CD14-positive monocyte (primary cell): ENCODE data around the gene PARP2. TPM values are rescaled to one million over a fixed set of nuclear protein-coding genes. Genes with fewer than 3 reads are reported as not detected.
A peak's percentile ranks its signal among the peaks of the same experiment; 100 is the strongest.

Experiments used
- DNase-seq, 3 donors: peaks; one replicate each; pipeline ENCODE4 v3.0.0-alpha.2; 2011 to 2022
- H2AFZ ChIP-seq: 2 replicates; pipeline ENCODE4 v1.6.0; 2012; ENCODE audit warnings: mild to moderate bottlenecking, low read depth, low read length, inconsistent platforms; ENCODE audit not compliant: insufficient read depth, poor library complexity, severe bottlenecking
- H3K27ac ChIP-seq, 2 donors: 1 replicate in 1 of 2; 2 replicates in 1 of 2; pipeline ENCODE4 v1.5.1; 2012 to 2013; ENCODE audit warnings: low read length in 2 of 2, control low read depth in 1 of 2, inconsistent platforms in 1 of 2, low read depth in 1 of 2, mild to moderate bottlenecking in 1 of 2
- H3K27me3 ChIP-seq, 2 donors: one replicate each; pipeline versions ENCODE4 v1.6.0 to v1.6.1; 2011 to 2013; ENCODE audit warnings: low read length in 2 of 2; ENCODE audit not compliant: control insufficient read depth in 2 of 2, insufficient read depth in 2 of 2
- H3K36me3 ChIP-seq, 2 donors: replicated peaks in 1 of 2; 1 replicate in 1 of 2; 2 replicates in 1 of 2; pipeline versions ENCODE4 v1.5.1 to v1.6.1; 2012 to 2013; ENCODE audit warnings: low read length in 2 of 2, control low read depth in 1 of 2, inconsistent platforms in 1 of 2, mild to moderate bottlenecking in 1 of 2; ENCODE audit not compliant: insufficient read depth in 2 of 2, control insufficient read depth in 1 of 2
- H3K4me1 ChIP-seq, 2 donors: 1 replicate in 1 of 2; 2 replicates in 1 of 2; pipeline versions ENCODE4 v1.5.1 to v1.6.1; 2012 to 2013; ENCODE audit warnings: low read length in 2 of 2, control low read depth in 1 of 2, inconsistent platforms in 1 of 2, mild to moderate bottlenecking in 1 of 2, moderate library complexity in 1 of 2; ENCODE audit not compliant: insufficient read depth in 2 of 2, control insufficient read depth in 1 of 2
- H3K4me2 ChIP-seq: replicated peaks from 2 replicates; pipeline ENCODE3; 2012; ENCODE audit warnings: low read length, moderate library complexity, mild to moderate bottlenecking; ENCODE audit not compliant: poor library complexity, severe bottlenecking; ENCODE audit errors: extremely low read depth
- H3K4me3 ChIP-seq, 3 experiments: fragments of 200-600 bp in 1 of 3; sonication (generic) in 1 of 3; replicated peaks in 1 of 3; 1 replicate in 2 of 3; 2 replicates in 1 of 3; pipeline ENCODE4 v1.5.1; 2011 to 2013; ENCODE audit warnings: low read length in 3 of 3, mild to moderate bottlenecking in 3 of 3, control low read depth in 2 of 3, low read depth in 2 of 3, inconsistent platforms in 1 of 3, moderate library complexity in 1 of 3
- H3K79me2 ChIP-seq: 2 replicates; pipeline ENCODE4 v1.6.0; 2012; ENCODE audit warnings: mild to moderate bottlenecking, control low read depth, inconsistent platforms, low read length, moderate library complexity; ENCODE audit not compliant: insufficient read depth
- H3K9ac ChIP-seq: 2 replicates; pipeline ENCODE4 v1.6.0; 2017; ENCODE audit warnings: low read length, mild to moderate bottlenecking; ENCODE audit not compliant: insufficient read depth, poor library complexity, severe bottlenecking
- H3K9me3 ChIP-seq, 2 donors: replicated peaks in 1 of 2; 1 replicate in 1 of 2; 2 replicates in 1 of 2; pipeline versions ENCODE4 v1.5.1 to v1.6.1; 2012 to 2013; ENCODE audit warnings: low read length in 2 of 2, control low read depth in 1 of 2; ENCODE audit not compliant: control insufficient read depth in 1 of 2, insufficient read depth in 1 of 2
- H4K20me1 ChIP-seq: 2 replicates; pipeline ENCODE4 v1.6.0; 2012; ENCODE audit warnings: mild to moderate bottlenecking, low read length, control low read depth, moderate library complexity; ENCODE audit not compliant: insufficient read depth
- H3K27ac Mint-ChIP-seq, 7 donors: one replicate each; pipeline ENCODE4 v1.8.0; 2020; ENCODE audit warnings: mild to moderate bottlenecking in 7 of 7, mixed read lengths in 7 of 7, moderate library complexity in 6 of 7, inconsistent platforms in 2 of 7
- H3K27me3 Mint-ChIP-seq, 3 donors: one replicate each; pipeline ENCODE4 v1.8.0; 2021 to 2022; ENCODE audit warnings: low read depth in 3 of 3, mild to moderate bottlenecking in 3 of 3, mixed read lengths in 3 of 3, moderate library complexity in 3 of 3, inconsistent platforms in 1 of 3
- H3K36me3 Mint-ChIP-seq, 2 donors: one replicate each; pipeline ENCODE4 v1.8.0; 2020; ENCODE audit warnings: mixed read lengths in 2 of 2, inconsistent platforms in 1 of 2, mild to moderate bottlenecking in 1 of 2
- H3K4me1 Mint-ChIP-seq: one replicate; pipeline ENCODE4 v1.8.0; 2020; ENCODE audit warnings: mild to moderate bottlenecking, mixed read lengths
- H3K4me3 Mint-ChIP-seq, 2 donors: one replicate each; pipeline ENCODE4 v1.8.0; 2020; ENCODE audit warnings: mild to moderate bottlenecking in 2 of 2, mixed read lengths in 2 of 2, moderate library complexity in 1 of 2
- H3K9me3 Mint-ChIP-seq, 7 donors: one replicate each; pipeline ENCODE4 v1.8.0; 2020 to 2022; ENCODE audit warnings: mixed read lengths in 7 of 7, mild to moderate bottlenecking in 6 of 7, moderate library complexity in 6 of 7, inconsistent platforms in 2 of 7
- CTCF ChIP-seq: fragments of 200-600 bp; IDR thresholded peaks from one replicate; pipeline ENCODE4 v1.8.0; 2022; ENCODE audit warnings: antibody characterized with exemption, mild to moderate bottlenecking
- WGBS: methylation state at CpG from one replicate; pipeline ENCODE4 v1.1.5; 2013; ENCODE audit warnings: missing lambda C conversion rate; ENCODE audit not compliant: insufficient coverage; 5-methylcytosine and 5-hydroxymethylcytosine counted together
- intact Hi-C, 2 donors: fragments of 100-400 bp; cut with micrococcal nuclease; formaldehyde crosslinking; loops; one replicate each; pipeline versions ENCODE4 v1.15.0 to v1.15.1; 2023
- polyA plus RNA-seq, 3 donors: library from polyadenylated mRNA; depleted of rRNA in 1 of 3; unstranded in 2 of 3; stranded (reverse) in 1 of 3; fragments of 300-500 nt in 2 of 3; fragments of >200 nt in 1 of 3; fragmentation: Illumina TruSeq in 2 of 3; gene quantifications; 1 replicate in 2 of 3; 2 replicates in 1 of 3; pipeline ENCODE4 v1.2.3, GENCODE V29; 2012 to 2021
- small RNA-seq: library from RNA; depleted of rRNA; stranded (forward); fragments of <200 nt; gene quantifications from one replicate; pipeline ENCODE3, GENCODE V24; 2012; ENCODE audit warnings: low read depth; ENCODE audit not compliant: insufficient read length

The PARP2 gene
- polyA plus RNA-seq, 3 donors: 1.8 to 7.3 (median 3.9) TPM

GRCh38 chr14:20403521-20403920 lies 60.1 kb downstream of the PARP2 start:
- intact Hi-C loops: no loop called here
- Histone ChIP-seq H3K4me3 (no peak overlapping the region), H3K27ac (no peak overlapping the region), H3K36me3 (peaks cover 98 to 99% of the 10 kb centered on the region in 2 donors), H3K4me2 (no peak overlapping the region), H3K27me3 (no peaks in the 10 kb centered on the region), H4K20me1 (peaks cover 93% of the 10 kb centered on the region), H2AFZ (no peak overlapping the region), H3K9ac (no peak overlapping the region), H3K4me1 (no peaks in the 10 kb centered on the region), H3K79me2 (peaks cover 36% of the 10 kb centered on the region), H3K9me3 (no peaks in the 10 kb centered on the region)
- TF ChIP-seq CTCF: no peak
- peak overlapping the region in 2 of 7 donors; percentile 11 to 46 for H3K27ac Mint-ChIP-seq
- H3K4me3 Mint-ChIP-seq: no peak overlapping the region
- WGBS: 97% methylated on average over 11 of the region's 11 CpGs
- peaks cover 9% of the 10 kb centered on the region for H3K4me1 Mint-ChIP-seq
- H3K36me3 Mint-ChIP-seq: peaks cover 86 to 95% of the 10 kb centered on the region in 2 donors
- DNase-seq: no peak
- no peaks in the 10 kb centered on the region for H3K27me3 Mint-ChIP-seq
- no peaks in the 10 kb centered on the region for H3K9me3 Mint-ChIP-seq

Small RNAs within 50 kb of the gene (small RNA-seq; reads per million reads assigned to genes)
- 35.7 reads per million, percentile 92 among the genes with 10 or more reads in this experiment for gene SNORA79B
- gene SNORD126: 480 reads per million, percentile 98 among the genes with 10 or more reads in this experiment

Other genes starting within 250 kb of the PARP2 start
- not detected for gene OR4K17, start 232.9 kb upstream of the PARP2 start, polyA plus RNA-seq
- not detected for gene OR4N5, start 204.8 kb upstream of the PARP2 start, polyA plus RNA-seq
- gene OR11G2, start 152.7 kb upstream of the PARP2 start, polyA plus RNA-seq: not detected
- not detected for gene OR11H6, start 119.9 kb upstream of the PARP2 start, polyA plus RNA-seq
- gene OR11H7, start 114.7 kb upstream of the PARP2 start, polyA plus RNA-seq: not detected
- gene OR11H4, start 104.3 kb upstream of the PARP2 start, polyA plus RNA-seq: not detected
- gene TTC5, start 37.7 kb upstream of the PARP2 start, polyA plus RNA-seq: 10 to 100 TPM in 2 of 3 donors, 1 to 10 TPM in 1; 6.2 to 18.4 (median 17.3) TPM
- 1 to 10 TPM; 3.5 to 8.6 (median 5.4) TPM for gene CCNB1IP1, start 10.4 kb upstream of the PARP2 start, polyA plus RNA-seq
- gene TEP1, start 69.9 kb downstream of the PARP2 start, polyA plus RNA-seq: 10 to 100 TPM in 1 of 3 donors, 1 to 10 TPM in 2; 2.3 to 78.9 (median 7.1) TPM
- under 1 TPM in 1 of 3 donors, not detected in 2; 0.04 TPM for gene KLHL33, start 92.5 kb downstream of the PARP2 start, polyA plus RNA-seq
- 100 to 1,000 TPM in 1 of 3 donors, 10 to 100 TPM in 2; 34.7 to 112 (median 40.0) TPM for gene OSGEP, start 111.2 kb downstream of the PARP2 start, polyA plus RNA-seq
- gene APEX1, start 111.6 kb downstream of the PARP2 start, polyA plus RNA-seq: 100 to 1,000 TPM in 1 of 3 donors, 10 to 100 TPM in 2; 69.7 to 208 (median 85.4) TPM
- 100 to 1,000 TPM in 1 of 3 donors, 10 to 100 TPM in 2; 19.4 to 106 (median 21.2) TPM for gene PIP4P1, start 117.8 kb downstream of the PARP2 start, polyA plus RNA-seq
- 100 to 1,000 TPM in 1 of 3 donors, 10 to 100 TPM in 2; 63.2 to 112 (median 67.5) TPM for gene PNP, start 125.8 kb downstream of the PARP2 start, polyA plus RNA-seq
- not detected for gene RNASE10, start 161.9 kb downstream of the PARP2 start, polyA plus RNA-seq
- not detected for gene RNASE9, start 217.4 kb downstream of the PARP2 start, polyA plus RNA-seq
- not detected for gene RNASE11, start 244.4 kb downstream of the PARP2 start, polyA plus RNA-seq
- not detected for gene RNASE12, start 247.7 kb downstream of the PARP2 start, polyA plus RNA-seq